GM21423 (cell line): Measurements from ENCODE around the gene RSPO1.
"Not testable (repeated sequence)": the region's sequence is repeated elsewhere in the genome, so short reads cannot be mapped to it uniquely, and the experiment has no call there.

ENCODE experiments used
- ATAC-seq: cut with Tn5 transposase; IDR thresholded peaks from one replicate; pipeline ENCODE4 v1.9.1; 2021; ENCODE audit warnings: mild to moderate bottlenecking, moderate library complexity; ENCODE audit not compliant: unreplicated experiment

Gene RSPO1

GRCh38 chr1:37622131-37622530 is 12.6 kb downstream of the RSPO1 start:
- ATAC-seq, result no peak

- no peak for ATAC-seq
These were observed 13.3 kb downstream of the RSPO1 start for GRCh38 chr1:37621326-37621870.

DNA sequence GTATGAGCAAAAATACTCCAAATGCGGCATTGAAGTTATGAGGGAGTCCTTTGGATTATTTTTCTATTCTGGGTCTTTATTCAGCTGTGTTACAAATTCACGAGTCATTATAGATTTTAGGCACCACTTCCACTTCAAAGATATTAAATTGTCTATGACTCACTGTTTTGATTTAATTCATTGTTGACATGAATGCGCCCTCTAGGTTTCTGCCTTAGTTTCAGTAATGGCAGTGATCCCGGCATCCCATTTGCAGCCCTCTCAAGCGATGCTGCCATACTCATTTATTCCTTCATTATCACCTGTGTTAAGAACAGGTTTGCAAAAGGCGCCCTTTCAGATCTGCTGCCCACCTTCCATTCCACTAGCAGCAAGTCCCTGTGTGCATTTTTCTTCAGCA is 14.0 kb downstream of the RSPO1 start:
- no peak for ATAC-seq

GRCh38 chr1:37616330-37616729 is 18.4 kb downstream of the RSPO1 start:
- ATAC-seq, result no peak

GRCh38 chr1:37614105-37614504 is 20.6 kb downstream of the RSPO1 start:
- no peak for ATAC-seq

DNA sequence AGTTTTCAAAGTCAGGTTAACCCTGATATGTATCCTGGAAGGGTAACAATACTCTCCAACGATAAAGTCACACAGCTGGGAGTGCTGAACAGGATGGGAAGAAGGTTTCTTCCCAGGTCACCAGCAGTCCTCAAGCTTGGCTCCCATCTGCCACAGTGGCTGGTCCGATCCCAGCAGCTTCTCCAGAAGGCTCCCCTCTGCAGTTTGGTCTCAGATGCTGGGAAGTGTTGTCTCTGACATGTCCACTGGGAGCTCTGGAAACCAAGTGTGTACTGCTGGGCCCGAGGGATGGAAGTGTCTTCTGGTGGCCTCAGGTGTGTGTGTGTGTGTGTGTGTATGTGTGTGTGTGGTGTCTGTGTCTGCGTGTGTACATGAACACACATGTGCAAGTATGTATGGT is 22.5 kb downstream of the RSPO1 start:
- no peak for ATAC-seq

- no peak for ATAC-seq
These were observed 24.7 kb downstream of the RSPO1 start for GRCh38 chr1:37609994-37610393.

GRCh38 chr1:37609002-37609401 is 25.7 kb downstream of the RSPO1 start:
- ATAC-seq, result no peak

DNA sequence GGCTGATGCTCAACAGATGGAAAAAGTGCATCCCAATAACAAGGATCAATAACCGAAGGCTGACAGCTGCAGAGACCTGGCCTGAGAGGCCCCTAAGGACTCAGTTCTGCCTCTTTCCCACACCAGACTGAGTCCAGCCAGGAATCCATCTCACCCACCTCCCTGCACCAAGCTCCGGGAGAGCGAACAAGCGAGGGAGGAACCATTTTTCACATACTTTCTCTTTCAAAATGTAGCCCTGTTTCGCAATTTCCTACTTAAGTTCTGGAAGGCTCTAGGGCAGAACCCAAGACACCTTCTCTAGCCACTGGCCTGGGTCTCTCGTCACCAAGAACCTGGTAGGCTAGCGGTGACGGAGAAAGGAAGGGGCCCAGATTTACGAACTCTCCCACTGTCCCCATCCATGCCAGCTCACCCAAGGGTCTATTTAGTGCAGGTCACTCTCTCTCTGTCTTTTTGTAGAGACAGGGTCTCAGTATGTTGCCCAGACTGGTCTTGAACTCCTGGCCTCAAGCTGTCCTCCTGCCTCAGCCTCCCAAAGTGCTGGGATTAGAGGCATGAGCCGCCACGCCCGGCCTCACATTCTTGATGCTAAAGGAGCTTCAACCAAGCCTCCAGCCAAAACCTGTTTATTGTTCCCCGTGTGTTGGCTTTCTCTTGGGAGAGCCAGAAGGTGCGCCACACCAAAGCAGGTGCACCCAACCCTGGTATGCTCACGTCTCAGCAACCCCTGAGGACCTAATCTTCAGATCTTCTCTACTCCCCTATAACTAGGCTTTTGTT is 28.0 kb downstream of the RSPO1 start:
- ATAC-seq, result no peak

DNA sequence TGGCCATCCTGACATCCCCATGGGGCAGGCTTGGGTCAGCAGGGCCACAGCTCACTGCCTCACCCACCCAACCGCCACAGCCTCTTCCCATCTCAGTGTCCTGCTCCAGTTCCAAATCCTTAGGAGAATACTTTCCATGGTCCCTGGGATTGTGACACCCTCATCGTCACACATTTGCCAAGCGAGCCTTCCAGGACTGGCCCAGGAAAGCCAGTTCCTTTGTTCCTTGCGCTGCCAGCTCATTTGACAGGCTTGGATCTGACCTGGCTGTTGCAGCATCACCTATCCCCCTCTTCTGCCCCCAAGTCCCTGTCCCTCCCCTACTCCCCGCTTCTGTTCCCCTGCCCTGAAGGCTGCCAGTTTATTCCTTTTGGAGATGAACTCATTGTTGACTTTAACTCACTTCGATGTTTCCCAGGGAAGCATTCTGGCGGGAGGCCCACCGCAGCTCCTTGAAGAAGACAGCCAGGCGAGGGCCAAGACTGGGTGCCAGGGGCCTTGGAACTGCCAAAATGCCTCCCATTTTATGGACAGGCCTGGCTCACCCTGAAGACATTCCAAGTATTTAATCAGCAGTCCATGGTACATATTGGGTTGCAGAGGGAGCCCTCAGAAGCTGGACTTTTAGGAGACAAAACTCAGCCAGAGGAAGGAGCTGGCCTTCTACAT is 28.8 kb downstream of the RSPO1 start:
- no peak for ATAC-seq

DNA sequence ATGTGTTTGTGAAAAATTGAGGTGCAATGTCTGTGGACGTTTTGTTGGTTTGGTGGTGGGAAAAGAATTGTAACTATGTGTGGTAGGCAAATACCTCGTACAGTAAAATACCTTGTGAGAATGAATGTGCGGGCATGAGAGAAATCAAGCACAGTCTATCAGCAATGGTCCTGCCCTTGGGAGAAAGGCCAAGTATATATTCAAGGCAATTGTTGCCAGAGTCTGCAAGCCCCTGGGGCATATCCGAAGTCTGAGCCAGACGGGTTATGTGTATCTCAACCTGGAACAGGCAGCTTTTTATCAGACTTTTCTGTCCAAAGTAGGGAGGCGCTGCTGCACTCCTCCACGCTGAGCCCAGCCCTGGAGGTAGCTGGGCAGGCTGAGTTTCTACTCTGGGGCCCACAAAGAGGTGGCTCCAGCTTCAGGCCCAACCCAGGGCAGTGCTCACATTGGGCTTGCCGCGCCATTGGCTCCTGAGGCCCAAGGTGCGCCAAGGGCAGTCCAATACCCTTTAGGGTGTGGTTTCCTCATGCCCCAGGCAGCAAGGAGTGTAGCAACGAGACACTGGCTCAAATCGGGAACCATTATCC is 29.5 kb downstream of the RSPO1 start:
- ATAC-seq, result no peak

GRCh38 chr1:37602750-37603694 is 31.7 kb downstream of the RSPO1 start:
- no peak for ATAC-seq

GRCh38 chr1:37601441-37601840 is 33.3 kb downstream of the RSPO1 start:
- ATAC-seq, result no peak

- ATAC-seq, result no peak
These were observed 34.8 kb downstream of the RSPO1 start for GRCh38 chr1:37599940-37600339.

DNA sequence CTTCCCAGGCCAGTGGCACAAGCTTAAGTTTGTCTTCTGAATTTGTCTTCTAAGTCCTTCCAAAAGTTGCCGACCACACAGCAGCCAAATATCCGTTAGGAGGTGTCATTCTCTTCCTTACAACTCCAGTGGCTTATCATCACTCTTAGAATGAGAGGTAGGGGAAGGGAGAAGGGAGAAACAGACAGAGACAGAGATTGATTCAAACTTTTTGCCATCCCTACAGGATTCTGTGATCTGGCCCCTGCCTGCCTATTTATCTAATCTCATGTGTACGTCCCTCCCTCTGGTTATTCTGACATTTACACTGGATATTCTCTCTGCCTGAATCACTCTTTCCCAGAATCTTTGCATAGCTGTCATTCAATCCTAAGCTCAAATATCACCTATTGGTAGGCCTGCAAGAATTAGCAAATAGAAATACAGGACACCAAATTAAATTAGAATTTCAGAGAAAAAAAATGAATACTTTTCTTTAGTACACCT is 38.5 kb downstream of the RSPO1 start:
- ATAC-seq, result no peak

DNA sequence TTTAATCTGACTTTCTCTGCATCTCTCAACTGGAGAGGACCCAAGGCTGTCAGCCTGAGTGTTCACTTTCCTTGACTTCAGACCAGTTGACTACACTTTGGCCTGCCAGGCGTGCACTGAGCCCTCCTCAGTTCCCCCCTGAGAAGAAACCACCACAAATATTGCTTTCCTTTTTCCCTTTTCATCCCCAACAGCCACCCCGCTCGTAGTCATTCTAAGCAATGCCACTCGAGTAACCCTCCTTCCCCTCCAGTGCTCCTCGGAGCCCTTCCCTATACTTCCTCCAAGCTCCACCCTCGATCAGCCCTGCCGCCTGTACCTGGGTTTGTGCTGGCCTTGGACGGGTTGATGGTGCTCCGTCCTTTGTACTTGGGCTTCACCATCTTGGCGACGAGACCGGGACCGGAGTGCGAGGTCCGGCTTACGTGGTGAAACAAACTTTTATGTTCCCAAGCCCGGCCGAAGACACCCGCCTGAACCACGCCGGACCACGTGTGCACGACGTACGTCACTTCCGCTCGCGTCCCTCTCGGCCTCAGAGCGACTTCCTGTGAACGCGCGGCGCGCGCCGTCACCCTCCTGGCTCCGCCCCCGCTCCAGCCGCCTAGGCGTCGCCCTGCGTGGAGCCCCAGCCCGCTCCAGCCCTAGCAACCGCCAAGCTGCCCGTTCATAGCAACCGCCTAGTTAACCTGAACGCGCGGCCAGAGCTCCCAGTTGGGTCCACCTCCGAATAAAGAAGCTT is 39.1 kb downstream of the RSPO1 start, which contains the start of gene GNL2:
GNL2 (minus strand) TSS at position 498 of the 742 bp plus-strand sequence; CDS start at position 383, 115 bp downstream.
- peak; percentile 98 for ATAC-seq

DNA sequence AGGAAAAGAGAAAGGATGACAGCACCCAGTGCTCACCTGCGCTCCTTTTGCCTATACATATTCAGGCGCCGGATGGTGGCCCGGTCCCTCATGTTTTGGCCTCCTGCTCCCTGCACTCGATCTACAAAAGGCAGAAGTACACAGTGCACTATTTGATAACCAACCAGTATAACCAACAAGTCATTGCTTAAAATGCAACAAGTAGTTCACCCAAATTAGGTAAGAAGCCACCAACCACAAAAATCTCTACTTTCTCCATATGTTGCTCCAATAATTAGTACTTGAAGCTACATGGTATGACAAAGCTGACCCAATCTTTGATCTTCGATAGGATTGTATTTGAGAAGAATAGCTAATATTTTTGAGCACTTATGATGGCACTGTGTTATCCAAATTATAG is 41.0 kb downstream of the RSPO1 start:
- ATAC-seq, result no peak

GRCh38 chr1:37588939-37589338 is 45.8 kb downstream of the RSPO1 start:
- no peak for ATAC-seq

DNA sequence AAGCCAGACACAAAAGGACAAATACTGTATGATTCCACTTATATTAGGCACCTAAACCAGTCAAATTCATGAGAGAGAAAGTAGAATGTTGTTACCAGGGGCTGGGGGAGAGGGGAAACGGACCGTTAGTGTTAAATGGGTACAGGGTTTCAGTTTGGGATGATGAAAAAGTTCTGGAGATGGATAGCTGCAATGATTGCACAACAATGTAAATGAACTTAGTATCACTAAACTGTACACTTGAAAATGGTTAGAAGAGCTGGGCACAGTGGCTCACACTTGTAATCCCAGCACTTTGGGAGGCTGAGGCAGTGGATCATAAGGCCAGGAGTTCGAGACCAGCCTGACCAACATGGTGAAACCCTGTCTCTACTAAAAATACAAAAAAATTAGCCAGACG is 50.1 kb downstream of the RSPO1 start:
- not testable (repeated sequence) for ATAC-seq

GRCh38 chr1:37575692-37576091 is 59.0 kb downstream of the RSPO1 start:
- no peak for ATAC-seq
